ENCODE data around the gene SEPTIN10.
"Not testable (repeated sequence)": the region's sequence is repeated elsewhere in the genome, so short reads cannot be mapped to it uniquely, and the experiment has no call there.

The SEPTIN10 gene

DNA sequence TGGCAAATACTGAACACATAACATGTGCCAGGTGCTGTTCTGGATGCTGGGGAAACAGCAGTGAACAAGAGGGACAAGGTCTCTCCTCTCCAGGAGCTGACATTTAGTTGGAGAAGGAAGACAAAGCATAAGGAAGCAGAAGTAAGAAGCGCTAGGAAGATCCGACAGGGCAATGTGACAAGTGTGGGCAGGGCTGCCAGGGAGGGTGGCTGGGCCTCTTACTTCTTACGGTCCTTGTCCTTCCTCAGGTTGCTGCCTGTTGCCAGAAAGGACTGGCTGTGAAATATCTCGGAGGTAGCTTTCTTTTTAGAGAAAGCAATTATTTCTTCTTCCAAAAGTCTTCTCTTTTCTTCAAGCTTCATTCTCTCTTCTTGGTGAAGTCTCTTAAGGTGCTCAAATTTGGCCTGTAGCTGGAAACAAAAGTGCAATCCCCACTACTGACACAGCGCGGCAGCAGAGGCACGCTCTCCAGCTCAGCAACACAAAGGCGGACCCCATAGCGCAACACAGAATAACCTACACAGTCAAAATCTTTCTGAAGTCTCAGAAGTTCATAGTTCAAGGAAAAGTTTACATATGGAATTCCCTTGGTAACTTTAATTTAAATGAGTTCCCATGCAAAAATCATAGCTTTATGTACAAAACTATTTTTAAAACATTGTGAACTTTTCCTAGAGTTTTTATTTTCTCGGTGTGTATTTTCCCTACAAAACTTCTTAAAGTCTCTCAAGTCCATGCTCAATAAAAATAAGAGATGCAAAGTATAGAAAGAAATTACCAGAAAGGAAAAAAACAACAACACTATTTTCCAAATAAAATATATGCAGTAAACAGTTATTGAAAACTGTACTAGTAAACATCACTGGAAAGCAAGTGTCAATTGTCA lies 67.7 kb downstream of the SEPTIN10 start:
- DNase-seq = peak; percentile 52

DNA sequence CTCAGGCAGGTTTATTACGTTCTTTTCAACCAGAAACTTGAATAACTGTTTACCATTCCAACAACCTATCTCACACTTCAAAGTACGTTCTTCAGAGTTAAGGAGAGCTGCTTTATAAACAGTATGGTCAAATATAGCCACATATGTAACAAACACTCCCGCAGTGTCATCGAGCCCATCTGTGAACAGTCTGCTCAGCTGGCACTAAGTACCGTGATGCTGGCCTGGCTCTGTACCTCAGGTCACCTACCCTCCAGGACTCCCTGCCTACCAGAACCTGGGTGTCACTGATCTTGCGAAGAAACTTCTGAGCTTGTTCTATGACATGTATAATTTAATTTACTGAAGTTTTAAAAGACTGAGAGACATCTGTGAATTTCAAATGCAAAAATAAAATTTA lies 71.4 kb downstream of the SEPTIN10 start:
- DNase-seq = no peak

DNA sequence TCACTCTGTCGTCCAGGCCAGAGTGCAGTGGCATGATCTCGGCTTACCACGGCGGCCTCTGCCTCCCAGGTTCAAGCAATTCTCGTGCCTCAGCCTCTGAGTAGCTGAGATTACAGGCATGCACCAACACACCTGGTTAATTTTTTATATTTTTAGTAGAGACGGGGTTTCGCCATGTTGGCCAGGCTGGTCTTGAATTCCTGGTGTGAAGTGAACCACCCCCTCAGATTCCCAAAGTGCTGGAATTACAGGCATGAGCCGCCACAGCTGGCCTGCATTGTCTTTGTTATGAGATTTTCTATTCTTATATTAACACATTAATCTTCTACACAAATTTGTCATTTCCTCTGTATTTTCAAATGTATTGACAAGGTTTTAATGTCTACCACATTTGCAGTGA lies 75.2 kb downstream of the SEPTIN10 start:
- DNase-seq = no peak

DNA sequence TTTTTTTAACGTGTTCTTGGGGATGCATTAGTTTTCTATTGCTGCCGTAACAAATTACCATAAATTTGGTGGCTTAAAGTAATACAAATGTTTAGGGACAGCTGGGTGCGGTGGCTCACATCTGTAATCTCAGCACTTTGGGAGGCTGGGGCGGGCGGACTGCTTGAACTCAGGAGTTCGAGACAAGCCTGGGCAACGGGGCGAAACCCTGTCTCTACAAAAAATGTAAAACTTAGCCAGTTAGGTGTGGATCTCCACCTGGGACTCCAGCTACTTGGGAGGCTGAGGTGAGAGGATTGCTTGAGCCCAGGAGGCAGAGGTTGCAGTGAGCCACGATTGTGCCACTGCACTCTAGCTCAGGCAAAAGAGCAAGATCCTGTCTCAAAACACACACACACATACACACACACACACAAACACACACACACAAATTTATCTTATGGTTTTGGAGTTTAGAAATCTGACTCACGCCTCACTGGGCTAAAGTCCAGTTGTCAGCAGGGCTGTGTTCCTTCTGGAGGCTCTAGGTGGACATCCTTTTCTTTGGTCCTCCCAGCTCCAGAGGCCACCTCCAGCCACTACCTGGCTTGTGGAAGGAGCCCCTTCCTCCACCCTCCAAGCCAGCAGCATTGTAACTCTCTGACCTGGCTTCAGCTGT lies 76.1 kb downstream of the SEPTIN10 start:
- DNase-seq = no peak

DNA sequence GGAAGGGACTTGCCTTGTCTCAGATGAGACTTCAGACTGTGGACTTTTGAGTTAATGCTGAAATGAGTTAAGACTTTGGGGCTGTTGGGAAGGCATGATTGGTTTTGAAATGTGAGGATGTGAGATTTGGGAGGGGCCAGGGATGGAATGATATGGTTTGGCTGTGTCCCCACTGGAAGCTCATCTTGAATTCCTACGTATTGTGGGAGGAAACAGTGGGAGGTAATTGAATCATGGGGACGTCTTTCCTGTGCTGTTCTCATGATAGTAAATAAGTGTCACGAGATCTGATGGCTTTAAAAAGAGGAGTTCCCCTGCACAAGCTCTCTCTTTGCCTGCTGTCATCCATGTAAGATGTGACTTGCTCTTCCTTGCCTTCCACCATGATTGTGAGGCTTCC lies 77.2 kb downstream of the SEPTIN10 start:
- DNase-seq = not testable (repeated sequence)

DNA sequence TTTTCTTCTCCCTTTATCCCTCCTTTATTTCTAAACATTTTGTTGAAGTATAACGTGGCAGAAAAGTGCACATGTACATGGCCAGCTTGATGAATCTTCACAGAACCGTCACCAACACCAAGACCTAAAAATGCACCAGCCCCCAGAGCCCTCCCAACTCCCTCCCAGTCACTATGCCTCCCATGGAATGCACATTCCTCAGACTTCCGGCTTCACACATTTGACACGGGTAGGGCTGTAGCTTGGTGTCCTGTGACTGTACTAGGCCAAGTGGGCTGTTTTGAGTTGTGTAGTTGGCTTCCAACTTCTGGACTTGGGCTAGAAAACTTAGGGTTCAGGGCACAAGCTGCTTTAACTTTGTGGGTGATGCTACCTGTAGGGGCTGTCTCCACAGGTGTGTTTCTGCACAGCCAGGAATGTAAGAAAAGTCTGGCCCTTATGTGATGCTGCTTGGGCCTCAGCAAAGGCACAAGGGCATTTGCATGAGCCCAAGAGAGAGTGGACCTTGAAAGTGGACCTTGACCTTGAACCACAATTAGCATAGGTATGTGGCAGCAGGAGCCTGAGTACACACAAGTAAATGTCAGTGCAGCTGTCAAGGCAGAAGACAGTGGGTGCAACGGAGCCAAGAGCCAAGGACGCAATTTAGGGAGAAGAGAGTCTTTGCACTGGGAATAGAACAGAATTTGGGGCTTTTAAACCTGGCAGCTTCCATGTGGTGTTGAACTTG lies 78.4 kb downstream of the SEPTIN10 start:
- no peak for DNase-seq

DNA sequence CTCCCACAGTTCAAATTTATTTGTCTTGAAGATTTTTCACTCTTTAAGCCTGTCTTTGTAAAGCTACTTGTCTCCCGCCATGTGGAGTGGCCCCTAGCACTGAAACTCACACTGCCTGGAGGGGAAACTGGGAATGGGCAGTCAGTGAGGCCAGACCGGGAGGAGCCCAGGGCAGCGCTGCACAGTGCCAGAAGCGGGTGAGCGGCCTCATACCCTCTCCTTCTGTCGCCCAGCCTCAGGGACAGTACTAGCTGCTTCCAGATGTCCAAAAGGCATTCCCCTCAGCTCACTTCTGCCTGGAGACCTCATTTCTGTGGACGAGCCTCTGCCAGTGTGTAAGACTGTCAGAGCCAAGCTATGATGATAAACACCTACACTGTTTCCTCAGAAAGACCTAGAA lies 79.9 kb downstream of the SEPTIN10 start:
- no peak for DNase-seq

DNA sequence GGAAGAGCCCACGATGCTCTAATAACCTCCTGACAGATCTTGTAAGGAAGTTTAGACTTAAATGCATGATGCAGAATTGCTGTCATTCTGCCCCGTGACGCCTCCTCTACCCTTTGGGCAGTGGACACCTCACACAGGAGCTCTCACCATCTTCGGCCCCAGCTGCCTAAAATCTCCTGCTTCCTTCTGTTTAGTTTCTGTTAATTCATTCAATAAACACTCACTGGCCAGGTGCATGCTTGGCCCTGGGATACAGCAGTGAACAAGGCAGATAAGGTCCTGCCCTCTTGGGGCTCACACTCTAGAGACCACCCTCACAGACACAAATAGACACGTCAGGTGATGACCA lies 81.1 kb downstream of the SEPTIN10 start:
- no peak for DNase-seq

DNA sequence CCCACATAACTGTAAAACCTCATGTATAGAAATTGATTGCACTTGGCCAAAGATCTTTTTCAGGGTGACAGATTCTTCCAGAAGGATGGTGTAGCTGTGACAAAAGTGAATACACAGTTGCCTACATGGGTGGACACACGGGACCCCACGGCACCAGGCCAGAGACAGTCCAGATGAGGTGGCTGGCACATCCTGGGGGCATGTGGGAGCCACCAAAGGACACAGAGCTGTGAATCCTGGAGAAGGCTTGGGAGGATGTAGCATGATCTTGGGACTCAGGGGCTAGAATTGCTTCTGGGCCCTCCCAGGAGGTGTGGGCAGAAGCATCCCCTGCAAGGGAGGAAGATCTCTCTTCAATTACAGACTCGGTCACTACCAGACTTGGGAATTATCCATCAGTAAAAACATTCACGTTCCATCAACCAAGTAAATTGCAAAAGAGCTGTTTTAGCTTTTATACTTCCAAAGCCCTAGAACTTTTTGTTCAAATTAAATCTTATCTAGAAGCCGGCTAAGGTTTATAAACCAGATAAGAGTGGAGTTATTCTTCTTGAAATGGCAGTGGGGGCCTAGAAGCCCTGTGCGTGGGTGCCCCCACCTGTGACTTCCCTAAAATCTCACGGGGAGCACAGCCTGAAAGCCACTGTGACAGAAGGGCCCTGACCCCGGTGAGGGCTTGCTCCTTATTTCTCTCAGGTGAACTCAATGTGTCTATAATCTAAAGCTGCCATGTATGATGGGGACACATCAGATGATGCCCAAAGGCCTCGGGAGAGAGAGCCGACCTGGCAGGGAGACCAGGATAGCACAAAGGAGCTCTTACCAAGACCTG lies 81.7 kb downstream of the SEPTIN10 start:
- no peak for DNase-seq

DNA sequence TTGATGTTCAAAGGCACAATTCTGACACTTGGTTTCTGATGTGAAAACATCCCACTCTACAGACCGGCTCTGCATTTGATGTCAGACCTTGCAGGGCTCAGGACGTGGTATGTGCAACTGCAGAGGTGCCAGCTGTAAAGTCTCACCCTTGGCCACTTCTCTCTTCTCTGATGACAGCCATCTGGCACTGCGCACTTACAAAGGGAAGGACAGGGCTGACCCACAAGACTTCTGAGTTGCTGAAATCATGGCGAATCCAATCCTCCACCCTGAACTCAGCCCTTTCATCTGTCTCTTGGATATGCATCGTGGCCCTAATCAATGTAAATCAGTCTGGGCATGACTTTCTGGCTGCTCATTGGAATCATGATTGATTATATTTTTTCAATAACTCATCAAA lies 82.5 kb downstream of the SEPTIN10 start:
- DNase-seq = no peak

DNA sequence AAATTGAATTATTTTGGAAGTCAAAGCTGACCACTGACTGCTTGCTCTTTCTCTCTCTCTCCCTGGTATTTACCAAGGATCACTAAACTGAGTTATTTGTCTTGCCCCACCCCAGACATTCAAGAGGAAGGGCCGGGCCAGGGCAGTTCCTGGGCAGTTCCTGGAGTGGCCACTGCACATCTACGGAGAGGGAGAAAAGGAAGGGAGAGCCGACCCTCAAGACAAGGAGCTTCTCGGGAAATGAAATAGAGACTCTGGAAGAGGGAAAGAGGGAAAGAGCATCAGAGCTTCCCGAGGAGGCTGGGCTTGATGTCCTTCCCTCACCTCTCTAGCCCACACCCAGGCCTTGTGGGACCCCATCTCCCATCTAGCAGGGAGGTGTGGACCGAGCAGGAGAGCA lies 83.1 kb downstream of the SEPTIN10 start:
- no peak for DNase-seq

DNA sequence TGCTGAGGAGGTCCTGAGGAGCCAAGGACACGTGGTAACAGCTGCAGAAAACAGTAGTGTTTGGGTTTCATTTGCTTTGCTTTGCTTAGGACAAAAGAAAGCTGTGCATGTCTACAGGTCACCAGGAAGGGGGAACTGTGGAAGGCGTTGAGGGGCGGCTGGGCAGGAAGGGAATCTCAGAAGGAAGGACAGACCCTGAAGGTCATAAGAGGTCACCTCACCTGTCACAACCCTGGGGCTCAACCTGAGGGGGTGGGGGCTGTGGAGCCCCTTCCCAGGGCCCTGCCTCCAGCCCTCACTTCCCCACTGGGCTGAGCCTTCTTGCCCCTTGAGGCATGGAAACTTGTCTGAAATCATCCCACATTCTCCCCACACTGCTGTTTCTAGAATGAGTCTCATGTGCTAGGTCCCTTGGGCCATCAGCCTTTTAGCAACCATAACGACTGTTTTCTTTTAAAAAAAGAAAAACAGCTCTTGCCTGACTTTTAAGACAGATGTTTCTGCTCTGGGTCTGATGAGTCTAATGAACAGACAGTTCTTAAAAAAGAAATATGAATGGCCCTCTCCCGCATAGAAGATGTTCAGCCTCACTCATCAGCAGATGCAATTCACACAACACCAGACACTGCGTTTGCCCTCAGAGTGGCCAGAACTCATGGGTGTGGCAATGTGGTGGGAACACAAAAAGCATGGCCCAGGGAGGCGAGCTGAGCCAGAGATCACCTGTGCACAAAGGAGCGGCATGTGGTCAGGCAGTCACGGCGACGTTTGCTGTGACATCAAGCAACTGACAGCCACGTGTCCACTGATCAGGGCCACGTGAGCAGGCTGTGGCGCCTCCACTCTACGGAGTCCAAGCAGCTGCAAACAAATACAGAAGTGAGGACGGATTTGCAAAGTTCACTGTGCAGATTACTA lies 84.0 kb downstream of the SEPTIN10 start:
- no peak for DNase-seq

DNA sequence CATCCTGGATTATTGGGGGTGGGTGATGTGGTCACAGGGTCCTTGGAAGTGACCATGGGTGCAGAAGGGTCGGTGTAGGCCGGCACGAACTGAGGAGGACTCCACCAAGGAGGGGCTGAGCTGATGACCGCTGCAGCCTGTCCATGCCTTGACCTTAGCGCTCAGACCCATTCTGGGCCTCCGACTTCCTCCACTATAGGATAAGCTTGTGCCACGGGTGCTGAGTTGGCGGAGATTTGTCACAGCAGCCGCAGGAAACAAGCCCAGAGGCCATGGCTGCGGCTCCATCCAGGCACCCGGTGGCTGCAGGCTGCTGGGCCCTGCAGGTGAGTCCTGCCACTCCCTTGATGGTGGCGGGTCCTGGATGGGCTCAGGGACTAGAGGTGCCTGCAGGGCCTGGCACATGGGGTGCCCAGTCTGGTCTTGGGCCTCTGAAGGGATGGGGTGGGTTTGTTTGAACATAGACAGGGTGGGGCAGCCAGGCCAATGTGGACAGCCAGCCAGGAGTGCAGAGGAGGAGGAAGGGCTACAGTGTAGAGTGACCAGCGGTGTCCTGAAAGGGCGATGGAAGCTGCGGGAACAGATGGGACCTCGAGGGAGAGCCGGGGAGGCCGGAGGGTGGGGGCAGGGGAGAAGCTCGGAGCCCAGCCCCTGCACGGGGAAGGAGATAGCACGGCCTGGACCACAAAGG lies 84.8 kb downstream of the SEPTIN10 start:
- no peak for DNase-seq

DNA sequence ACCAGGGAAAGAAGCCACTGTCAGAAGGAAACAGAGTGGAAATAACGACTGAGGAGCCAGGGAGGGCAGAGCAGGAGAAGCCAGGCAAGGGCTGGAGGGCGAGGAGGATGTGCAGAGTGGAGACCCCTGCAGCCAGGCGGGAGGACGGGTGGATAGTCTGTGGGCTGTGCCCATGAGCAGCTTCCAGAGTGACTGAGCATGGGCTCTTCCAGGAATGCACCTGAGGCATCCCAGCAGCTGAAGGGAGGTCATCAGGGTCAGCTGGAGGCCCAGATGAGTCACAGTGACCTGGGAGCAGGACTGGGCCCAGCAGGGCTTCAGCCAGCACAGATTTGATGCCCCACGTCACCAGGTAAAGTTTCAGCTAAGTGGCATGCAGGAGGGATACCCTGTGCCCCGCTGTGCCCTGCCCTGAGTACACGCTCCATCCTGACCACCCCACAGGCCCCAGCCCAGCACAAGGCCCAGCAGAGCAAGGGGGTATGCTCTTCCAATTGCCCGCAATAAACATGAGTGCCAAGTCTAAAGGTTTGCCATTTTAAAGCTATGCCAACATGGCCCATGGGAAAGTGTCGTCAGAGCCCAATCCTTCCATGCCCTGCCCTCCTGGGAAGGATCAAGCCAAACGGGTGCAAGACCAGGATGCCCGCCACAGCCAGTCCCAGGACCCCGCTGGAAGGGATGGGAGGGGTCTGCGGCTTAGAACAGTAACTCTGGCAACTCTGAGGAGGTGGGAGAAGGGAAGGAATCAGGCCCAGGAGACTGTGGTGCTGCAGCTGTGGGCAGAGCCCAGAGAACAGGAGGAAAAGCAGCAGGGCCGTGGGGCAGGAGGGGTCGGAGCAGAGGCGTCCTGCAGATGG lies 85.7 kb downstream of the SEPTIN10 start:
- DNase-seq = no peak

DNA sequence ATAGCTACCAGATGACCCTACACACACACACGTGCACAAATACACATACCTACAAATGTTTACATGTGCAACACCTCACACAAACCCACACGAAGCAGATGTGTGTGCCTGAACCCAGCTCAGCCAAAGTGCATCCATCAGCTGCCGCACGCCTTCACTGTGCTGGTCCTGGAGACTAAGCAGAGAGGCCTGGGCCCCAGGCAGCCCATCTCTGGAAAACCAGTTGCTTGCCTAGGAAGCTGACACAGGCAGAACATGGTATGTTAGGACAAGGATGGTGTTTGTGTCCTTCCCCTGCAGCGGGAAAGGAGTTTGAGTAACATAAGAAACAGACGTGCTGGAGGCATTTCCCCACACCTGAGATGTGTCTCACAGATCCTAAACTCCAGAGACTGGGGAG lies 86.7 kb downstream of the SEPTIN10 start:
- no peak for DNase-seq

DNA sequence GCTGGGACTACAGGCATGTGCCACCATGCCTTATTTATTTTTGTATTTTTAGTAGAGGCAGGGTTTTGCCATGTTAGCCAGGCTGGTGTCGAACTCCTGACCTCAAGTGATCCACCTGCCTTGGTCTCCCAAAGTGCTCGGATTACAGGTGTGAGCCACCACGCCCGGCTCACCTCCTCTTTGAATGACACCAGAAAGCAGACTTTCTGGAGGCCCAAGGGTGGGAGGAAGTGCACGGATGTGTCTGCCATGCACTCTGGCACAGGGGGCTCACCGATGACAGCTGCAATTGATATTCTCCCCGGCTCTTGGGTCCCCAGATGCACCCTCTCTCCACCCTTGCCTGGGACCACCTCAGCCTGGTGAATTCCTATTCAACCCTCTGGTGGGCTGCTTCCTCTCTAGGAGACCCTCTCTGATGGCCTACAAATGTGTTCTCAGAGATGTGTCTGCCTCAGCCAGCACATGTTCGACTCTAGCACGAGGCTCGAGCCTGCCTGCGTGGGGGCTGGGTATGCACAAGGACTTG lies 87.3 kb downstream of the SEPTIN10 start:
- DNase-seq = no peak

DNA sequence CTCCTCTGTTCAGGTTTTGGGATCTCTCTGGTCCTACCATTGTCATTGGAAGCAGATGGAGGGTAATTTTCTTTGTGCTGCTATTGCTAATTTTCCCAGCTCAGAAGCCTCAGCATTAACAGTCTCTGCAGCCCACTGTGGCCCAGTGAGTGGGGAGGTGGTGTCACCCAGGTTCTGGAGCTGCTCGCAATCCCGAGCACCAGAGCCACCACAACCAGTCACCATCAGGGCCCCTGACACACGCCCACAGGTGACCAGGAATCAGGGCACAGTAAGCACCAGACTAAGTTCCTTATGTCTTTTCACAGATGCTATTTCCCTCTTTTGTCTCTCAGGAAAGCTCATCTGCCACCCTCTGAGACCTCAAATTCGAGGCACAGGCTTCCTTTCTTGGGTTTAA lies 87.9 kb downstream of the SEPTIN10 start:
- no peak for DNase-seq

DNA sequence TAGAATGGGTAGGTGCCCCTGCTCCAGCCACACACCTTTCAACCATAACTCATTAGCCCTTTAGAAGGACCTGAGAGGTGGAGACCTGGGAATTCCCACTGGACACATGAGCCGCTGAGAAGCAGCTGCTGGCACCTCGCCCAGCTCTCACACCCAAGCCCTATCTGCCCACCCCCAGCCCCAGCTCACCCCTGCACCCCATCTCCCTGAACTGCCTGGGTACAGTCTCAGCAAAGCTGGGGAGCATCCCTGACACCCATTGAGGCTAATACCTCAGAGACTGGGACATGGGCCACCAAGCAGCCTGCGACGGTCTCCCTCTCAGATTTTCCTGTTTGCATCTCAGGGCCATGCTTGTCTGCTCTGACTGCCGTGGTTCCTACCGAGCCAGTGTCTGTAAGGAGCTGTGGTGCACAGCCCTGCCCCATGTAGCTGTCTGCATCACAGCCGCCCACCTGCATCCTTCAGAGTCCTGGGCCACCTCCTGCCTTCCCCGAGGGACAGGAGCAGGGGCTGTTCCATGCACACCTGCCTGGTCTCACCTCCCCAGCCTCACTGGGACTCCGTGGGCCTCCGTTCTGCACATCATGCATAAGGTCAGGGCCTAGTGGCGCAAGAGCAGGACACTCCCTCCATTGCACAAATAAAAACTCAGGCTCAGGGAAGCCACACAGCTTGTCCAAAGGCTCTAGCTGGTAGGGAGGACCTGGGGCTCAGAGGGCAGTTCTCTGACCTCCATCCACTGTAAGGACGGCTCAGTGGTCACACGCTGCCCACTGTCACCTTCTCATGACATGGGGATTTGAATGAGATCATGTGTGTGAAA lies 90.0 kb downstream of the SEPTIN10 start:
- no peak for DNase-seq

DNA sequence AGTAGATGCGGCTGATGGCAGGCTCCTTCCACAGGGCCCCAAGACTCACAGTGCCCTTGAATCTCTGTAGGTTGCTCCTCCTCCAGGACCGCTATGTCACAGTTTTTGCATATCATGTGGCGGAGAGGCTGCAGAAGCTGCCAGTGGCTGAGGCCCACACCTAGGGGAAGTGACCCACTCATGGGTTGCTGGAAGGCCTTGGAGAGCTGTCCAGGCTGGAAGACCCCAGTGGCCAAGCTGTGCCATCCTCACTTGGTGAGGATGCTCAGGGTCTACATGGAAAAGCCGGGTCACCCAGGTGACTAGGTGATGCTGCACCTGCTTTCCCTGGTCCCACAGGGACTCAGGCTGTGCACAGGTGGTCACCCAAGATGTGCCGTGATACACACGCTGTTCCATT lies 90.6 kb downstream of the SEPTIN10 start:
- no peak for DNase-seq

Data from right kidney (tissue), 1 donor.